Panc1 (cell line): ENCODE data around the gene ARTN.

ENCODE experiments used
- POLR2AphosphoS5 ChIP-seq: IDR thresholded peaks from 2 replicates; pipeline ENCODE4 v1.6.1; 2012; ENCODE audit warnings: mild to moderate bottlenecking, low read depth, low read length, moderate library complexity
- SIN3A ChIP-seq: IDR thresholded peaks from 2 replicates; pipeline ENCODE4 v1.6.1; 2012; ENCODE audit warnings: low read depth, mild to moderate bottlenecking, low read length, moderate library complexity, borderline replicate concordance; ENCODE audit not compliant: insufficient read depth
- TCF7L2 ChIP-seq: IDR thresholded peaks from 2 replicates; pipeline ENCODE4 v1.6.1; 2011; ENCODE audit warnings: mild to moderate bottlenecking, low read depth, low read length, inconsistent platforms
- TF ChIP-seq, protein P1 (sequence below): fragments of 450-650 bp; IDR thresholded peaks from 2 replicates; pipeline ENCODE4 v1.5.1; 2017; ENCODE audit warnings: mild to moderate bottlenecking
- TF ChIP-seq, protein P2 (sequence below), 2 experiments: IDR thresholded peaks; 2 replicates each; pipeline ENCODE4 v1.6.1; 2011 to 2012; ENCODE audit warnings: low read depth in 2 of 2, control low read depth in 1 of 2, low read length in 1 of 2, mild to moderate bottlenecking in 1 of 2, moderate library complexity in 1 of 2; ENCODE audit not compliant: insufficient read depth in 1 of 2

GRCh38 chr1:43957407-43958040 lies 23.9 kb downstream of the ARTN start:
- TF ChIP-seq, protein P1, sequence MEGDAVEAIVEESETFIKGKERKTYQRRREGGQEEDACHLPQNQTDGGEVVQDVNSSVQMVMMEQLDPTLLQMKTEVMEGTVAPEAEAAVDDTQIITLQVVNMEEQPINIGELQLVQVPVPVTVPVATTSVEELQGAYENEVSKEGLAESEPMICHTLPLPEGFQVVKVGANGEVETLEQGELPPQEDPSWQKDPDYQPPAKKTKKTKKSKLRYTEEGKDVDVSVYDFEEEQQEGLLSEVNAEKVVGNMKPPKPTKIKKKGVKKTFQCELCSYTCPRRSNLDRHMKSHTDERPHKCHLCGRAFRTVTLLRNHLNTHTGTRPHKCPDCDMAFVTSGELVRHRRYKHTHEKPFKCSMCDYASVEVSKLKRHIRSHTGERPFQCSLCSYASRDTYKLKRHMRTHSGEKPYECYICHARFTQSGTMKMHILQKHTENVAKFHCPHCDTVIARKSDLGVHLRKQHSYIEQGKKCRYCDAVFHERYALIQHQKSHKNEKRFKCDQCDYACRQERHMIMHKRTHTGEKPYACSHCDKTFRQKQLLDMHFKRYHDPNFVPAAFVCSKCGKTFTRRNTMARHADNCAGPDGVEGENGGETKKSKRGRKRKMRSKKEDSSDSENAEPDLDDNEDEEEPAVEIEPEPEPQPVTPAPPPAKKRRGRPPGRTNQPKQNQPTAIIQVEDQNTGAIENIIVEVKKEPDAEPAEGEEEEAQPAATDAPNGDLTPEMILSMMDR: no peak
- TF ChIP-seq, protein P2, sequence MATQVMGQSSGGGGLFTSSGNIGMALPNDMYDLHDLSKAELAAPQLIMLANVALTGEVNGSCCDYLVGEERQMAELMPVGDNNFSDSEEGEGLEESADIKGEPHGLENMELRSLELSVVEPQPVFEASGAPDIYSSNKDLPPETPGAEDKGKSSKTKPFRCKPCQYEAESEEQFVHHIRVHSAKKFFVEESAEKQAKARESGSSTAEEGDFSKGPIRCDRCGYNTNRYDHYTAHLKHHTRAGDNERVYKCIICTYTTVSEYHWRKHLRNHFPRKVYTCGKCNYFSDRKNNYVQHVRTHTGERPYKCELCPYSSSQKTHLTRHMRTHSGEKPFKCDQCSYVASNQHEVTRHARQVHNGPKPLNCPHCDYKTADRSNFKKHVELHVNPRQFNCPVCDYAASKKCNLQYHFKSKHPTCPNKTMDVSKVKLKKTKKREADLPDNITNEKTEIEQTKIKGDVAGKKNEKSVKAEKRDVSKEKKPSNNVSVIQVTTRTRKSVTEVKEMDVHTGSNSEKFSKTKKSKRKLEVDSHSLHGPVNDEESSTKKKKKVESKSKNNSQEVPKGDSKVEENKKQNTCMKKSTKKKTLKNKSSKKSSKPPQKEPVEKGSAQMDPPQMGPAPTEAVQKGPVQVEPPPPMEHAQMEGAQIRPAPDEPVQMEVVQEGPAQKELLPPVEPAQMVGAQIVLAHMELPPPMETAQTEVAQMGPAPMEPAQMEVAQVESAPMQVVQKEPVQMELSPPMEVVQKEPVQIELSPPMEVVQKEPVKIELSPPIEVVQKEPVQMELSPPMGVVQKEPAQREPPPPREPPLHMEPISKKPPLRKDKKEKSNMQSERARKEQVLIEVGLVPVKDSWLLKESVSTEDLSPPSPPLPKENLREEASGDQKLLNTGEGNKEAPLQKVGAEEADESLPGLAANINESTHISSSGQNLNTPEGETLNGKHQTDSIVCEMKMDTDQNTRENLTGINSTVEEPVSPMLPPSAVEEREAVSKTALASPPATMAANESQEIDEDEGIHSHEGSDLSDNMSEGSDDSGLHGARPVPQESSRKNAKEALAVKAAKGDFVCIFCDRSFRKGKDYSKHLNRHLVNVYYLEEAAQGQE (IDR thresholded peaks at IDR 0.05; ENCODE audit: insufficient read depth in 1 of 2, low read depth in 2 of 2, low read length in 1 of 2): no peak
- TF ChIP-seq POLR2AphosphoS5: no peak
- TF ChIP-seq SIN3A: no peak
- no peak for TF ChIP-seq TCF7L2
